GM19328 (cell line): ENCODE results near the gene PIK3CB.
"Not testable (repeated sequence)": the region's sequence is repeated elsewhere in the genome, so short reads cannot be mapped to it uniquely, and the experiment has no call there.

Source experiments
- ATAC-seq: cut with Tn5 transposase; IDR thresholded peaks from one replicate; pipeline ENCODE4 v1.9.1; 2021; ENCODE audit warnings: mild to moderate bottlenecking, moderate library complexity; ENCODE audit not compliant: unreplicated experiment

PIK3CB gene

GRCh38 chr3:138687236-138687635 is 147.5 kb downstream of the PIK3CB start:
- ATAC-seq, result peak; percentile 6

- peak; percentile 97 for ATAC-seq
Observed at GRCh38 chr3:138686771-138687221, 147.9 kb downstream of the PIK3CB start.

GRCh38 chr3:138684396-138684795 is 150.3 kb downstream of the PIK3CB start:
- ATAC-seq, result no peak

- ATAC-seq, result no peak
Observed at GRCh38 chr3:138682648-138683047, 152.1 kb downstream of the PIK3CB start.

GRCh38 chr3:138681463-138682220 is 153.1 kb downstream of the PIK3CB start:
- ATAC-seq, result no peak

- not testable (repeated sequence) for ATAC-seq
Observed at GRCh38 chr3:138680974-138681373, 153.8 kb downstream of the PIK3CB start.

- no peak for ATAC-seq
Observed at GRCh38 chr3:138678874-138679392, 155.8 kb downstream of the PIK3CB start.

GRCh38 chr3:138678086-138678485 is 156.6 kb downstream of the PIK3CB start:
- no peak for ATAC-seq

GRCh38 chr3:138675393-138675792 is 159.3 kb downstream of the PIK3CB start:
- no peak for ATAC-seq

GRCh38 chr3:138673641-138674530 is 160.8 kb downstream of the PIK3CB start:
- no peak for ATAC-seq

GRCh38 chr3:138670407-138670806 is 164.3 kb downstream of the PIK3CB start:
- ATAC-seq, result no peak

GRCh38 chr3:138668107-138668506 is 166.6 kb downstream of the PIK3CB start:
- no peak for ATAC-seq

GRCh38 chr3:138657508-138657907 is 177.2 kb downstream of the PIK3CB start:
- ATAC-seq, result no peak

GRCh38 chr3:138653567-138653966 is 181.2 kb downstream of the PIK3CB start:
- ATAC-seq, result no peak

- ATAC-seq, result no peak
Observed at GRCh38 chr3:138649134-138649533, 185.6 kb downstream of the PIK3CB start.

- no peak for ATAC-seq
Observed at GRCh38 chr3:138646513-138646912, 188.2 kb downstream of the PIK3CB start.

- no peak for ATAC-seq
Observed at GRCh38 chr3:138646008-138646407, 188.7 kb downstream of the PIK3CB start.

GRCh38 chr3:138642927-138643253 is 191.8 kb downstream of the PIK3CB start:
- ATAC-seq, result no peak

GRCh38 chr3:138642226-138642926 is 192.4 kb downstream of the PIK3CB start:
- no peak for ATAC-seq

- no peak for ATAC-seq
Observed at GRCh38 chr3:138640537-138640936, 194.2 kb downstream of the PIK3CB start.

GRCh38 chr3:138638641-138639040 is 196.1 kb downstream of the PIK3CB start:
- ATAC-seq, result no peak
